AG09309 (cell line): ENCODE data around the gene JADE1.

Experiments
- DNase-seq: peaks from one replicate; pipeline ENCODE4 v3.0.0-alpha.2; 2010; ENCODE audit warnings: low read depth
- H3K4me3 ChIP-seq: 2 replicates; pipeline ENCODE4 v1.5.1; 2011; ENCODE audit warnings: mild to moderate bottlenecking, low read depth, low read length, moderate library complexity; ENCODE audit not compliant: control insufficient read depth
- TF ChIP-seq, protein P1 (sequence below): IDR thresholded peaks from 2 replicates; pipeline ENCODE4 v1.5.1; 2011; ENCODE audit warnings: mild to moderate bottlenecking, low read depth, low read length, inconsistent platforms; ENCODE audit not compliant: insufficient read depth, control insufficient read depth; ENCODE audit errors: missing control alignments

JADE1 gene

DNA sequence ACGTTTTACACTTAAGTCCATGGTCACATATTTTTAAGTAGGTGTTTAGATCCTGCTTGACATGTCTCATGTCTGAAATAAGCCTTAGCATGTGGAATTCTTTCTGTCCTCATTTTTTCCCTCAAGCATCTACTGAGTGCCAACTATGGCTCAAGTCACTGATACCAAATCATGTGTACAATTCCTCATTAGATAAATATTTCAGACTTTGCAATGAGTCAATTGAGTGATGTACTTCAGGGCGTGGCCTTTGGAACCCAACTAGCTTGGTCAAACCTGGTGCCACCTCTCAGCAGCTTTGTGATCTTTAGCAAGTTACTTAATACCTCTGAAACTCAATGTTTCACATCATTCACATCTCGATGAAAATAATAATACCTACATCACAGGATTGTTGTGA, 12.6 kb upstream of the JADE1 start:
- TF ChIP-seq, protein P1, sequence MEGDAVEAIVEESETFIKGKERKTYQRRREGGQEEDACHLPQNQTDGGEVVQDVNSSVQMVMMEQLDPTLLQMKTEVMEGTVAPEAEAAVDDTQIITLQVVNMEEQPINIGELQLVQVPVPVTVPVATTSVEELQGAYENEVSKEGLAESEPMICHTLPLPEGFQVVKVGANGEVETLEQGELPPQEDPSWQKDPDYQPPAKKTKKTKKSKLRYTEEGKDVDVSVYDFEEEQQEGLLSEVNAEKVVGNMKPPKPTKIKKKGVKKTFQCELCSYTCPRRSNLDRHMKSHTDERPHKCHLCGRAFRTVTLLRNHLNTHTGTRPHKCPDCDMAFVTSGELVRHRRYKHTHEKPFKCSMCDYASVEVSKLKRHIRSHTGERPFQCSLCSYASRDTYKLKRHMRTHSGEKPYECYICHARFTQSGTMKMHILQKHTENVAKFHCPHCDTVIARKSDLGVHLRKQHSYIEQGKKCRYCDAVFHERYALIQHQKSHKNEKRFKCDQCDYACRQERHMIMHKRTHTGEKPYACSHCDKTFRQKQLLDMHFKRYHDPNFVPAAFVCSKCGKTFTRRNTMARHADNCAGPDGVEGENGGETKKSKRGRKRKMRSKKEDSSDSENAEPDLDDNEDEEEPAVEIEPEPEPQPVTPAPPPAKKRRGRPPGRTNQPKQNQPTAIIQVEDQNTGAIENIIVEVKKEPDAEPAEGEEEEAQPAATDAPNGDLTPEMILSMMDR: no peak
- H3K4me3 ChIP-seq: no peak overlapping the region
- no peak for DNase-seq

DNA sequence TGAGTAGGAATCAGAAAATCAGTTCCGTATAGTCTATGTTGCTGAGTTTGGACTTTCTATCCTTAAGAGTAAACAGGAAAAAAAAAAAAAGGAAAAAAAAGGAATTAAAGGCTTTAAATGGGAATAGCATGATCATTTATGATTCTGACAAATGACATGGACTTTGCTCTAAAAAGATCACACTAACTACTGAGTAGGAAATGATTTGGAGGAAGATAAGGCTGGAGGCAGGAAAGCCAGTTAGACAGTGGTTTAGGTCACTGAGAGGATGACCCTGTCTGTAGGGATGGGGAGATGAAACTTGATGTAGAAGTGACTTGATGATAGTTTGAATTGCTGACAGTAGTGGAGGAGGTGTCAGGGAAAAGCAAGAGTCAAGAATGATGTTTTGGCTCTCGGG, 9.2 kb upstream of the JADE1 start:
- no peak for DNase-seq
- TF ChIP-seq, protein P1: no peak
- no peak overlapping the region for H3K4me3 ChIP-seq

DNA sequence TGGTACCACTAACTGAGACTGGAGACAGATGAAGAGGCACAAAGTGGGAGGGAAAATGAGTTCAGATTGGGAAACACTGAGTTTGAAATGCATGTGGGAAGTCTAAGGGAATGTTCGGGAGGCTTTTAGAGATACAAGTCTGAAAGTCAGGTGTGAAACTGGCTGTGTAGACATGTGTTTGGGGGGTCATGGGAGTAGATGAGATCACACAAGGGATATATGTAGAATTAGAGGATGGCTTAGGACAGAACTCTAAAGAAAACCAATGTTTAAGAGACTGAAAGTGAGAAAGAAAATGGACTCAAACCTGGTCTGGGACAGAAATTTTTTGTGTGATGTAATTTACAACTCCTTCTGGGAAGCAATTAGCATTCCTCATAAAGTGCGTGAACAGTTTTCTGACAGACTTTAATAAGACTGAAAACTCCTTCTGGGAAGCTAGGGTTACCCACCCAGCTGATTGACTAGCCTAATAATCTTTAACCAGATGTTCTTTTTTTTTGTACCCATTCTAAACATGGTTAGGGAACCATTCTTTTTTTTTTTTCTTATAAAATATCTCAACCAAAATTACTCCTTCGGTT, 8.7 kb upstream of the JADE1 start:
- TF ChIP-seq, protein P1: no peak
- DNase-seq: no peak
- H3K4me3 ChIP-seq: no peak overlapping the region

DNA sequence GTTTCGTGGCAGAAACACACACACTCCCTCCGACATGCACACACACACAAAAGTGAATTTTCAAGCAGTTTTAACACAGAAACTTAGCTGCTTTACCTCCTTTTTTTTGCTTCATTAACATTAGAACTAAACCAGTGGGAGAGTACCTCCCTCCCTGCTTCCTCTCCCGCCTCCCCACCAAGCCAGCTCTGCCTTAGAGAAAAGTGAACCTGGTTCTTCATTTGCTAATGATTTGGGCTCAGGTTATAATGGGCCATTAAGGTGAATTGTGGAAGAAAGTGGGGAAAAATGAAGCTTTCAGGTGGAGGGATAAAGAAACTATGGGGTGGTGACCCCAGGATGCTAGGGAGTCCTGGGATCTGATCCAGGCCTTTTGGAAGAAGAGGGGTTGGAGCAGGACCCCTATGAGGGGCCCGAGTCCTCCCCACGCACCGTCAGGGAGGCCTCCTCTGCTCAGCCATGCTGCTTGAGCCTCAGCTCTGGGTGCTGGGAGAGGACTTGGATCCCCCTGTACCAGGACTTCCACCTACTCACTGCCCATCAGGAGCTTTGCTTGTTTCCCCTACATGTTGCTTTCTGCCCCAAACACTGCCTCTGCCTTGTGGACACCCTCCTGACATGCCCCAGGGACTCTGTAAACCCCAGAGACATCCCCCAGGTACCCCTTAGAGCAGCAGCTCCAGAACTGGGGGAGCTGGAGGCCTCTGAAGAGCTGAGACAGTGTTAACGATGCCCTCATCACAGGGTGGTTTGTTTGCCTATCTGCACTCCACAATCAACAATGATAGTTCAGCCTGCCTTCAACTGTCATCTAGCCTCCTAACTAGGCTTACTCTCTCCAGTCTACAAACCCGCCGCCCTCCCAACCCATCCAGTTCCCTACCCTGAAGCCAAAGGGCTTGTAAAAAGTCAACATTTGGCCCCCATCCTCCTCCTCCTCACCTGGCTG, 6.5 kb upstream of the JADE1 start:
- DNase-seq: no peak
- TF ChIP-seq, protein P1: no peak
- H3K4me3 ChIP-seq: no peak overlapping the region

DNA sequence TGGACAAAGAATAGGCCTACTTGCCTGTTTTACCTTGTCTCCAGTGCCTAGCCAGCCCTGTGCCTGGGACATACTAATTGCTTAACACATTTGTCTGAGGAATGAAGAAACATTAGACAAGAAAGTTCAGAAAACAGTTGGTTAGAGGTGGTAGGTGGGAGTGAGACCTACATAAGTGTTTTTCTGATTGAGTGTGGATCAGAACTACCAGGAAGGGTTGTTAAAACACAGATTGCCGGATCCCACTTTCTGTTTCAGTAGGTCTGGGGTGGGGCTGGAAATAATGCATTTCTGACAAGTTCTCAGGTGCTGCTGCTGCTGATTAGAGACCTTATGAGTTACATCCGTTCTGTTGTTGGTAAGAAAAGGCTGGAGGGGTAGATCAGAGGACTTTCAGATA, 5.7 kb upstream of the JADE1 start:
- no peak overlapping the region for H3K4me3 ChIP-seq
- TF ChIP-seq, protein P1: no peak
- no peak for DNase-seq

DNA sequence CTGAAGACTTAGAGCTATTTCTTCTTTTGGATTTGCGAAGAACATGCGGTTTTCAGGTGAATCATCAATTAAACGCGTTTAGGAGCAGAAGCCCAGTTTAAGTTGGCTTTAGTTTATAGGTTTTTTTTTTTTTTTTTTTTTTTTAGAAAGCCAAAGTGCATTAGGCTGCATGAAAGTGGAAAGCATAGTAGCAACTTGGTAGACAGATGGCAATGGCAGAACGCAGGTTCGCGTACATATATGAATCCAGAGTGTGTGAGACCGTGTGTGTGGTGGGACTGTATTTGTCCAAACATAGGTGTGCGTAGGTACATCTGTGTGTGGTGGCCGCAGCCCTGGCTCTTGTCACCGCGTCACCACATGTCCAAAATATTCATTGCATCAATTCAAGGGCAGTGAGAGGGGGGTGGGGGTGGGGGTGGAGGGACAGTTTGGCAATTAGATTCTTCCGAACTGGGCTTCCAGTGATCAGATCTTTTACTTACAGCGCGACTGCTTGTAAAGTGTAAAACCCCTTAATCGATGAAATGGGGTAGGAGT, 901 bp downstream of the JADE1 start:
- DNase-seq: no peak
- TF ChIP-seq, protein P1: no peak
- peak overlapping the region; percentile 95 for H3K4me3 ChIP-seq
